NCI-H446 (cell line): ENCODE results near the gene SLC7A7.
"Not testable (repeated sequence)": the region's sequence is repeated elsewhere in the genome, so short reads cannot be mapped to it uniquely, and the experiment has no call there.

Source experiments
- DNase-seq, 2 experiments: peaks; one replicate each; lab custom pipeline; 2025; lab: John Stamatoyannopoulos, UW

SLC7A7 gene

GRCh38 chr14:22843123-22843925 lies 28.1 kb upstream of the SLC7A7 start:
- DNase-seq: no peak

- no peak for DNase-seq
Observed at GRCh38 chr14:22842211-22843122, 27.2 kb upstream of the SLC7A7 start.

DNA sequence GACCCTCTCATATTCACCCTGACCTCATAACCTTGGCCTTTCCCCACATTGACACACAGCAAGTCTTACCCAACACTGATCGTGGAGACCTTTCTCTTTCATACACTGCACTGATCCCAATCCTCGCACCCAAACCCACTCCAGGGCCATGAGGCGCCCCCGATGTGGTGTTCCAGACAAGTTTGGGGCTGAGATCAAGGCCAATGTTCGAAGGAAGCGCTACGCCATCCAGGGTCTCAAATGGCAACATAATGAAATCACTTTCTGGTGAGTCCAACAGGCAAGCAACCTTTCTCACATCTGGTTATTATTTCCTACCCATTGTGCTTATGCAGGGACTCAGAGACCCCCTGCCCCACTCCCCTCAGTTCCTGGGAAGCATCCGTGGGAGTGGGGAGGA lies 26.5 kb upstream of the SLC7A7 start:
- no peak for DNase-seq

- no peak for DNase-seq
Observed at GRCh38 chr14:22841311-22841710, 26.1 kb upstream of the SLC7A7 start.

DNA sequence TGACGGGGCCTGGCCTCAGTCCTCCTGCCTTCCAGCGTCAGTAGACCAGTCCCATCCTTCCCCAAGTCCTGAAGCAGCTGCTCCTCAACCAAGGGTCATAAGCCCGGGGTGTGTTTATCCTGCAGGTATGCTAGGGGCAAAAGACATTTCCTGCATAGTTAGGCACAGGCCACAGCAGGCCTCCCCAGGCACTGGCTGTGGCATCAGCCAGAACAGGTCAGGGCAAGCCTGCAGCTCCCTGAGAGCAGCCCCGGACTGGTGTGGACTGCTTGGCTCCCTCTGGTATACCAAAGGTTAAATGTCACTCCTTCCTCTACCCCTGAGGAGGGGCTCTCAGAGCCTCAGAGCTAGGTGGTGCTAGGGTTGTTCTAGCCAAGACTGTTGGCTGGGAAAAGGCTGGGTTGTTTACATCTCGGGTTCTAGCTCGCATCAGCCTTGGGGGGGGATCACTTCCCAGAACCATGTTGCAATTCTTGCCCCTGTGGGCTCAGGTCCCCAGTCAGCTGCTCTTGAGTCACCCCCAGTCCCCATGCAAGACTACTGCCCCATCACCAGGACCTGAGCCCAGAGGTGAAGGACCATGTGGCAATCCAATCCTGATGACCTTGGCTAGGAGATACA lies 24.0 kb upstream of the SLC7A7 start:
- DNase-seq: no peak

- no peak for DNase-seq
Observed at GRCh38 chr14:22838631-22839041, 23.4 kb upstream of the SLC7A7 start.

DNA sequence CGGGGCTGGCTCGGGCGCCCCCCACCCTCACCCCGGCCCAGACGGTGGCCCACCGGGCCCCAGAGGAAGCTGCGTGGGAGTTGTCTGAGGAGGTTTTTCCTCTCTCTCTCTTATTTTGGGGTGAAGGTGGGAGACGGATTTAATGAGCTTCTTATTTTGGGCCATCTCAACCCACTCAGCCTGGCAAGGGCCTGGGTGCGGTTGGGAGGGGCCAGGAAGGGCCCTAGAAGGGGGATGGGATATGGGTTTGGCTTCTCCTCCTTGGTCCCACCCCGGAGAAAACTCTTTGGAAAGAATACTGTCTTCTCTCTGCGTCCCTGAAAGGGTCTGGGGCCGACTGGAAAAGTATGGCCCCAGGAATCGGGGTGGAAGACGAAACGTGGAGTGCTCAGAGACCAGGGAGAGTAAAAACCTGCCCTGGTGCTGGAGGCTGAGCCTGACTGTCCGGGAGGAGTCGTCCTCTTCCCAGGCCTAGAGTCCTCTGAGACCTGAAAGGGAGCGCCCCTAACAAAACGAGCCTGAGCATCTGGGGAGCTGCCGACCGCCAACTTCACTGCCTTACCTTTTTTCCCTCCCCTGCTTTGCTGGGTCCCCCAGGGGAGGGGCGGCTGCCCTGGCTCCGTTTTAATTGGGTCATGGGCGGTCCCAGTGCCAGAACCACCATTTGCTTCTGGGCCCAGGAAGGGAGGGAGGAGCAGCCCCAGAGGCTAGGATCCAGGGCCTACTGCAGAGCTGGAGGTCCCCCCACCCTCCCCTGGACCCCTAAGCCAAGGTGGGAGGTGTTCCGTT lies 22.7 kb upstream of the SLC7A7 start:
- DNase-seq: no peak

- no peak for DNase-seq
Observed at GRCh38 chr14:22837114-22837749, 22.0 kb upstream of the SLC7A7 start.

- DNase-seq: no peak
Observed at GRCh38 chr14:22836301-22837113, 21.3 kb upstream of the SLC7A7 start, which contains the start of gene MMP14. Gene MMP14 (plus strand): TSS chr14:22836585. CDS start chr14:22836818, 233 bp downstream.

DNA sequence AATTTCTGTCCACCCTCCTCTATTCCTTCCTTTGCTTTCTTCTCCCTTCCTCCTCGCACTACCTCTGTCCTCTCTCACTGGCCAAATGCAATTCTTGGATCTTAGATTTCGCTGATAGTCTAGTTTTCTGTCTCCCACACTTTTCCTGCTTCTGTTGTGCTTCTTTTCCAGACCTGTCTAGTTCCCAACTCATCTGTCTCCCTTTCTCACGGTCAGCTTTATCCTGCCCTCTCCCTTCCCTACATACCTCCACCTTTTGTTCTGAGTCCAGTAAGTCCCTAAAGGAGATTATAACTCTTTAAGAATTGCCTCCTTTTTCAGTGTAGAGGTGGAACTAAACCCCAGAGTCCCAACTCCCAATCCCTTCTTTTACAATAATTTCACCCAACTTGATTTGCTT lies 20.3 kb upstream of the SLC7A7 start:
- DNase-seq: no peak

GRCh38 chr14:22830443-22831010 lies 15.3 kb upstream of the SLC7A7 start:
- no peak for DNase-seq

DNA sequence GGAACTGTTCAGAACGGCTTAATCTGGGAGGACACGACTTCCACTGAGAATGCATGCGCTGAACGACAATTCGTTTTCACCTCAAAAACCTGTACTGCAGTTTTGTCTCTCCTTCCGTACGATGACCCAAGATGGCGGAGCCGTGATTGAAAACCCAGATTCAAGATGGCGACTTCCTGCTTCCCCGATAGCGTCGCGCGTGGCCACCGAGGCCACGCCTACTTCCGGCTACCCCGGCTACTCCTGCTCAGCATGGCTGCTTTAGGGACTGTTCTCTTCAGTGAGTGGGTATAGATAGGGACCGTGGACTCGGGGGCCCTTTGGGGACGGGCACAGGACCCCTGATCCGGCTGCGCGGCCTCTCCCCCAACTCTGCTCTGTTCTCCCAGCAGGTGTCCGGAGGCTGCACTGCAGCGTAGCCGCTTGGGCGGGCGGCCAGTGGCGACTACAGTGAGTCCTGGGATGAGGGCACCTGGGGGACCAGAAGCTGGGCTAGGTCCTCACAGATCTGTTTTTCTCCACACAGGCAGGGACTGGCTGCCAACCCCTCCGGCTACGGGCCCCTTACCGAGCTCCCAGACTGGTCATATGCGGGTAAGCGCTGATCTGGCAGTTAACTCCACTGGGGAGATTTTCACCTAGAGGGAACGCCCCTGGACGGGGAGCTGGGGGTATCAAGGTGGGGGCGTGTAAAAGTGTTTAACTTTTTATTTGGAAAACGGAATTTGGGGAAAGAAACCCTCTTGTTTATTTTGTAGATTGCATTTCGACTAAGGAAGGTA lies 14.6 kb upstream of the SLC7A7 start, which contains the start of gene MRPL52:
Gene MRPL52 (plus strand): TSS at position 227 of the 782 bp plus-strand sequence. CDS start 26 bp downstream, at position 253.
- peak; percentile 82 to 96 for DNase-seq

- DNase-seq: not testable (repeated sequence)
Observed at GRCh38 chr14:22829076-22829660, 13.9 kb upstream of the SLC7A7 start.

DNA sequence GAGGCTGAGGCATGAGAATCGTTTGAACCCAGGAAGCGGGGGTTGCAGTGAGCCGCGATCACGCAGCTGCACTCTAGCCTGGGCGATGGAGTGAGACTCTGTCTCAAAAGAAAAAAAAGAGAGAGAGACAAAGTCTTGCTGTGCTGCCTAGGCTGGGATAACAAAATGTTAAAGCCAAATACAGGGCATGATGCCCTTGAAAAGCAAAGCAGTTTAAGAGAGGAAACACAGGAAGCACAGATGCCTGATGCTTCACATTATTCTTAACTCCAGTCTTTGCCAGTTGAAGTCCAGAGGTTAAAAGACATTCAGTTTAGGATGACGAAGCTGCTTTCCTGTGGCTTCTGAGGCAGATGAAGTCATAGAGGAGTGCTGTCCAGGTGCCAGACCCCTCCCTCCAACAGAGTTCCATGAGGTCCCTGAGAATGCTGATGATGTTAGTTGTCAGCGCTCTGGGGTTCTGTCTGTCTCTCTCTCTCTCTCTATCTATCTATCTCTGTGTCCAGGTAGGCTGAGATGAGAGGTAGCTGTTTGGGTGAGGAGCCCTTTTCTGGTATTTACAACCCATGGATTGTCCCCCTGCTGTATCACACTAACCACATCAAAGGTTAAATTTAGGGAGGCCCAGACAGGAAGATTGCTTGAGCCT lies 9.6 kb upstream of the SLC7A7 start:
- DNase-seq: peak; percentile 10 to 19

- peak; percentile 49 to 84 for DNase-seq
Observed at GRCh38 chr14:22822571-22823098, 7.4 kb upstream of the SLC7A7 start.

GRCh38 chr14:22822016-22822570 lies 6.9 kb upstream of the SLC7A7 start:
- DNase-seq: no peak
